Nephron progenitor cell (in vitro differentiated cells): ENCODE results near the gene FASN.

Experiments used
- DNase-seq: peaks from one replicate; pipeline ENCODE4 v3.0.0; 2021
- H3K27ac Mint-ChIP-seq: 2 replicates; pipeline ENCODE4 v1.8.0; 2021; ENCODE audit warnings: mild to moderate bottlenecking, moderate library complexity, mixed read lengths
- H3K27me3 Mint-ChIP-seq: 2 replicates; pipeline ENCODE4 v1.8.0; 2021; ENCODE audit warnings: mild to moderate bottlenecking, low read depth, mixed read lengths; ENCODE audit not compliant: poor library complexity
- H3K36me3 Mint-ChIP-seq: 2 replicates; pipeline ENCODE4 v1.8.0; 2021; ENCODE audit warnings: low read depth, mixed read lengths
- H3K4me1 Mint-ChIP-seq: 2 replicates; pipeline ENCODE4 v1.8.0; 2021; ENCODE audit warnings: mixed read lengths
- H3K4me3 Mint-ChIP-seq: 2 replicates; pipeline ENCODE4 v1.8.0; 2021; ENCODE audit warnings: mild to moderate bottlenecking, moderate library complexity, mixed read lengths
- H3K9me3 Mint-ChIP-seq: 2 replicates; pipeline ENCODE4 v1.8.0; 2021; ENCODE audit warnings: mild to moderate bottlenecking, moderate library complexity, mixed read lengths
- CTCF ChIP-seq: fragments of 200-600 bp; sonication (generic); IDR thresholded peaks from 2 replicates; pipeline ENCODE4 v1.5.0; 2021; ENCODE audit warnings: antibody characterized with exemption

Gene FASN

GRCh38 chr17:82114447-82114846 lies 16.4 kb upstream of the FASN start:
- H3K4me1 Mint-ChIP-seq, result peaks cover 61% of the 10 kb centered on the region

DNA sequence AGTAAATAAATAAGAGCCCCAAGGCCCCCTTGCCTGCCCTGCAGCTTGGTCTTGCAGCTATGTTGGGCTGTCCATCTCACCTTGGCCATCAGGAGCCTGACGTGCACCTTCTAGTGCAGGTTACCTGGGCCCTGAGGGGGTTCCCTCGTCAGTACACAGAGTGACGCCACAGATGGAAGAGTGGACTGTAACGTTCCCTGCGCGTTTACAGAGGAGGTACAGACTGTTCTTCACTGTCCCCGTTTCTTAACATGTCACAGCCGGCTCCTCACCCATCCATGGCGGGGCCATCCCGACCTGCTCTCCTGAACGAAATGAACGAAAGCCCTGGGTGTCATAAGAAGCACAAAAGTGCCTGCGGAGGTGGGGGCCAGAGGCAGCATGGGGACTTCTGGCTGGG lies 15.9 kb upstream of the FASN start:
- peaks cover 61% of the 10 kb centered on the region for H3K4me1 Mint-ChIP-seq
- no peaks in the 10 kb centered on the region for H3K9me3 Mint-ChIP-seq
- no peak for DNase-seq
- H3K27ac Mint-ChIP-seq, result peak overlapping the region; percentile 59
- peak overlapping the region; percentile 15 for H3K4me3 Mint-ChIP-seq
- H3K27me3 Mint-ChIP-seq, result no peaks in the 10 kb centered on the region
- TF ChIP-seq CTCF, result no peak
- peaks cover 32% of the 10 kb centered on the region for H3K36me3 Mint-ChIP-seq

More at GRCh38 chr17:82114447-82114846, 16.4 kb upstream of the FASN start:
- no peak for TF ChIP-seq CTCF
- H3K27ac Mint-ChIP-seq, result peak overlapping the region; percentile 59
- H3K36me3 Mint-ChIP-seq, result peaks cover 27% of the 10 kb centered on the region
- H3K4me3 Mint-ChIP-seq, result no peak overlapping the region
- DNase-seq, result no peak
- no peaks in the 10 kb centered on the region for H3K9me3 Mint-ChIP-seq
- H3K27me3 Mint-ChIP-seq, result no peaks in the 10 kb centered on the region

DNA sequence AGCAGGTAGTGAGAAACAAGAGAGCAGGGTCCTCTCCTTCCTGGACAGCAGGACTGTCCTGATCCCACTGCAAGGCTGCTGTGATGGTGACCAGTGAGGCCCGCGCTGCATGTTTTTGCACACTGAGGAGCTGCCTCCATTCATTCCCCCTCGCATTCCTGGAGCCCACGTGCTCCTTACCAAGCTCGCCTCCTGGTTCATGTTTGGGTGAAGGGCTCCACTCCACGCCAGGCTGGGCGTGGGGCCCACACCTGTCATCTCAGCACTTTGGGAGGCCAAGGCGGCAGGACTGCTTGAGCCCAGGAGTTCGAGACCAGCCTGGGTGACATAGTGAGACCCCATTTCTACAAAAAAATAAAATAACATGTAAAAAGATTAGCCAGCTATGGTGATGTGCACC lies 15.4 kb upstream of the FASN start:
- no peak overlapping the region for H3K4me3 Mint-ChIP-seq
- no peaks in the 10 kb centered on the region for H3K27me3 Mint-ChIP-seq
- no peak for DNase-seq
- no peaks in the 10 kb centered on the region for H3K9me3 Mint-ChIP-seq
- H3K27ac Mint-ChIP-seq, result peak overlapping the region; percentile 59
- no peak for TF ChIP-seq CTCF
- peaks cover 37% of the 10 kb centered on the region for H3K36me3 Mint-ChIP-seq
- peaks cover 61% of the 10 kb centered on the region for H3K4me1 Mint-ChIP-seq

- Mint-ChIP-seq H3K9me3 (no peaks in the 10 kb centered on the region), H3K27me3 (no peaks in the 10 kb centered on the region)
- no peak for DNase-seq
Observed at GRCh38 chr17:82112914-82113311, 14.9 kb upstream of the FASN start.

GRCh38 chr17:82112181-82112913 lies 14.3 kb upstream of the FASN start:
- Mint-ChIP-seq H3K4me3 (no peak overlapping the region), H3K27ac (no peak overlapping the region), H3K9me3 (no peaks in the 10 kb centered on the region), H3K4me1 (peaks cover 61% of the 10 kb centered on the region), H3K27me3 (no peaks in the 10 kb centered on the region), H3K36me3 (peaks cover 38% of the 10 kb centered on the region)
- no peak for DNase-seq
- no peak for TF ChIP-seq CTCF

More at GRCh38 chr17:82112914-82113311, 14.9 kb upstream of the FASN start:
- H3K4me1 Mint-ChIP-seq, result peaks cover 61% of the 10 kb centered on the region
- TF ChIP-seq CTCF, result no peak
- H3K36me3 Mint-ChIP-seq, result peaks cover 38% of the 10 kb centered on the region
- H3K4me3 Mint-ChIP-seq, result no peak overlapping the region
- no peak overlapping the region for H3K27ac Mint-ChIP-seq

- no peak for DNase-seq
- Mint-ChIP-seq H3K9me3 (no peaks in the 10 kb centered on the region), H3K27me3 (no peaks in the 10 kb centered on the region), H3K4me1 (peaks cover 64% of the 10 kb centered on the region), H3K4me3 (no peak overlapping the region), H3K27ac (no peak overlapping the region), H3K36me3 (peaks cover 38% of the 10 kb centered on the region)
- TF ChIP-seq CTCF, result no peak
Observed at GRCh38 chr17:82110298-82110697, 12.3 kb upstream of the FASN start.
